HG03064 (cell line): ENCODE data around the gene CCNYL1.
"Not testable (repeated sequence)": the region's sequence is repeated elsewhere in the genome, so short reads cannot be mapped to it uniquely, and the experiment has no call there.

Experiments used
- ATAC-seq: cut with Tn5 transposase; IDR thresholded peaks from one replicate; pipeline ENCODE4 v1.9.1; 2021; ENCODE audit warnings: low read depth; ENCODE audit not compliant: unreplicated experiment

CCNYL1 gene

GRCh38 chr2:207696911-207697310, 14.5 kb upstream of the CCNYL1 start:
- not testable (repeated sequence) for ATAC-seq

GRCh38 chr2:207697411-207697810, 14.0 kb upstream of the CCNYL1 start:
- no peak for ATAC-seq

GRCh38 chr2:207698301-207698700, 13.1 kb upstream of the CCNYL1 start:
- no peak for ATAC-seq

- ATAC-seq: no peak
Measured at GRCh38 chr2:207704078-207704477, 7.4 kb upstream of the CCNYL1 start.

GRCh38 chr2:207704671-207705070, 6.8 kb upstream of the CCNYL1 start:
- no peak for ATAC-seq

- ATAC-seq: no peak
Measured at GRCh38 chr2:207706936-207707860, 4.2 kb upstream of the CCNYL1 start.

GRCh38 chr2:207711750-207712530, 500 bp downstream of the CCNYL1 start:
- ATAC-seq: peak; percentile 31

GRCh38 chr2:207716056-207716455, 4.6 kb downstream of the CCNYL1 start:
- ATAC-seq: no peak

- ATAC-seq: no peak
Measured at GRCh38 chr2:207718521-207718920, 7.1 kb downstream of the CCNYL1 start.

GRCh38 chr2:207719008-207719407, 7.6 kb downstream of the CCNYL1 start:
- no peak for ATAC-seq

- ATAC-seq: not testable (repeated sequence)
Measured at GRCh38 chr2:207719655-207720054, 8.2 kb downstream of the CCNYL1 start.

GRCh38 chr2:207720517-207721187, 9.2 kb downstream of the CCNYL1 start:
- no peak for ATAC-seq

- no peak for ATAC-seq
Measured at GRCh38 chr2:207722773-207723424, 11.5 kb downstream of the CCNYL1 start.

- not testable (repeated sequence) for ATAC-seq
Measured at GRCh38 chr2:207723425-207723787, 12.0 kb downstream of the CCNYL1 start.

GRCh38 chr2:207724113-207724512, 12.7 kb downstream of the CCNYL1 start:
- no peak for ATAC-seq

GRCh38 chr2:207725873-207726578, 14.6 kb downstream of the CCNYL1 start:
- no peak for ATAC-seq

GRCh38 chr2:207727261-207727660, 15.8 kb downstream of the CCNYL1 start:
- ATAC-seq: no peak

GRCh38 chr2:207729465-207729998, 18.1 kb downstream of the CCNYL1 start:
- no peak for ATAC-seq

- no peak for ATAC-seq
Measured at GRCh38 chr2:207731138-207731537, 19.7 kb downstream of the CCNYL1 start.
